HG02763 (cell line): Measurements from ENCODE around the gene LRRC4C.

Experiments
- ATAC-seq: cut with Tn5 transposase; IDR thresholded peaks from one replicate; pipeline ENCODE4 v1.9.1; 2021; ENCODE audit warnings: mild to moderate bottlenecking, moderate library complexity; ENCODE audit not compliant: unreplicated experiment

LRRC4C gene

GRCh38 chr11:41274831-41275230, 184.6 kb downstream of the LRRC4C start:
- ATAC-seq: no peak

DNA sequence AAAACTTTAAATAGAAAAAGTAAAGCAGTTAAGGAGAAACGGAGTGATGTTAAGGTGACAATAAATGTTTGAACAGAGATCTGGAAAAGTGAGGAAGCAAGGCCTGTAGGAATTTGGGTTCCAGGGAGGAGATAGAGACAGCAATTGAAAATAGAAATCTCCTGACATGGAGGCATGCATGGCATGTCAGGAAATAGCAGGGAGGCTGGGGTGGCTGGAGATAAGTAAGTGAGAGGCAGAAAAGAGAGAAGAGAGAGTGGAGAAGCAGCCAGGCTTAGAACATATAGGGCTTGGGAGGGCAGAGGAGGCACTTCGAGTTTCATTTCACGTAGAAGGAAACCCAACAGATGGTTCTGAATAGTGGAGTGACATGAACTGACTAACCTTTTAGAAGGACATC, 185.5 kb downstream of the LRRC4C start:
- no peak for ATAC-seq

- ATAC-seq: no peak
Measured at GRCh38 chr11:41267451-41267850, 192.0 kb downstream of the LRRC4C start.

GRCh38 chr11:41256041-41256440, 203.4 kb downstream of the LRRC4C start:
- ATAC-seq: no peak

- no peak for ATAC-seq
Measured at GRCh38 chr11:41254966-41255365, 204.5 kb downstream of the LRRC4C start.

GRCh38 chr11:41250408-41250935, 209.0 kb downstream of the LRRC4C start:
- no peak for ATAC-seq

DNA sequence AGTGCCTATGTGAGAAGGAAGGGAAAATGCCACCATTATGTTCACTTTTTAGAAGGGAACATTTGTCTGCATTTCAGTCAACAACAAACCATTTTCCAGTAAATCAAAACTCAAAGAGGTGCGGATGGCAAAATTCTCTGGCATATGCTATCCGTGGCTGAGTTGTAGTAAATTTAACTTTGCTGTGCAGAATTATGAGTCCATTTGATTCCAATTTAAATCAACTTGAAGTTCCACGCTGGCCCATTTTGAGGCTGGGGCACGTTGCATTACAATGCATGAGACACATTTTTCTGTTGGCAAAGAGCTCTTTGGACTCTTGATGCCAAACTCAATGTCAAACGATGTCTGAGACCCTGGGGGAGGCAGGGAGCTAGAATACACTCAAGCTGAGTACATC, 211.8 kb downstream of the LRRC4C start:
- ATAC-seq: no peak

GRCh38 chr11:41246399-41246745, 213.1 kb downstream of the LRRC4C start:
- ATAC-seq: no peak

GRCh38 chr11:41245704-41246398, 213.6 kb downstream of the LRRC4C start:
- ATAC-seq: no peak

DNA sequence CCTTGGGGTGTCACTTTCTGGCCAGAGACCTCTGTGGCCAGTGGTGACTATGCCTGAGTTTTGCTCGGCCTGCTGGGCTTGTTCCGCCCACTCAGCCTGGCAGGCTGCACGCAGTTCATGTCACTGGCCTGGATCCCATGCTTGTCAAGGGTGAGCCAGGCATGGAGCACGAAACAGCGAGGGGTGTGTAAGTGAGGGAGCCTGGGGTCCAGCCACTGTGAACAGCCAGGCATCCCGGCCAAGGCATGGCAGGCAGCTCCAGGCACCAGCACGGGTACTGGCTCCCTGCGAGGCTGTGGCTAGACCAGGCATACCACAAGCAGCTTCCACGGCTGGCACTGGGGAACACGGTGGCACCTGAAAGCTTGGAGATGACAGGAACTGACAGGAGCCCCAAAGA, 214.3 kb downstream of the LRRC4C start:
- ATAC-seq: no peak

GRCh38 chr11:41237382-41237781, 222.1 kb downstream of the LRRC4C start:
- ATAC-seq: no peak

DNA sequence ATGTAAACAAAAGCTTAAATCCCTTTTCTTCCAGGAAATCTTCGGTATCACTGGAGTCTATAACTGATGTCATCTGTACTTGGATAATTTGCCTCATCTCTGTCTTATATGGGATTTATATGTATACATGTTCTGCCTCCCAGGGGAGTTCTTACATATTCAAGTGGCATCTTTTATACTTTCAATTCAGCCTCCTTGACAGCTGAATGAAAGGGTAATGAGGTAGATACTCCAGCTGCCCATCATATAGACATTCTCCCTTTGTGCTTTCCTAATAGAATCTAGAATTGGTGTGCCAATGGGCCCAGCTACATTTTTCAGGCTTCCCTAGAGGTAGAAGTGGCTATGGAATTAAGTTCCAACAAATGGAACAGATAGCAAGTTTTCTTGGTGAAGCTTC, 223.8 kb downstream of the LRRC4C start:
- ATAC-seq: no peak

DNA sequence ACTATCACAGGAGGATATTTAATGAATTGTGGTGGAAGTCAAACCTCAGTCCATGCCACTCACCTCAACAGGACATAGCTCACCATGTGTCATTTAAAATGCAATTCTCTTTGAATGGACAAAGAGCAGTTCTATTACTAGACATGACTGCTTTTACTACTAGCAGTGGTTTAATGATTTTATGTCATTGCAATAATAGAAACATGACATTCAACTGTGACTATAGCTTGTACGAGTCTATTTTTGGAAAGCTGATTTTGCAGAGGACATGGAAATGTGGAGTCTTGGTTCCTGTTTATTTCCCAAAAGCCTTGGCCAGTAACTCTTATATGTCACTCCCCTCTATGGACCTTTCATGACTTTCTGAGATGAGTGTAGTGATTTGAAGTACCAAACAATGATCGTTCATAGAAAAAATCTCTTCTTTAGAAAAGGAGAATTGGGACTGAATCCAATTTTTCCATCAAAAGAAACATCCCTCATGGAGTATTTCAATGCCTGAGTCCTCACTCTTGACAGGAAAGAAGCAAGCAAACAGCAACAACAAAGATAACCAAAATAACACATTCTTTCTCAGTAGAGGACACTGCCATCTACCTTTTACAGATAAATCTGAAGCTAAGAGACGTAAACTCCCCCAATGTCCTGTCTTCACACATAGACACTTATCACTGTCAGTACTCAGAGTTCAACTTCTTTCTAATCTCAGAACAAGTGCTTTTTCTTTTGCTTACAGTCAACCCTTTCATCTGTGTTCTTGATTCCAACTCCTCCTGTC, 233.4 kb downstream of the LRRC4C start:
- ATAC-seq: no peak

DNA sequence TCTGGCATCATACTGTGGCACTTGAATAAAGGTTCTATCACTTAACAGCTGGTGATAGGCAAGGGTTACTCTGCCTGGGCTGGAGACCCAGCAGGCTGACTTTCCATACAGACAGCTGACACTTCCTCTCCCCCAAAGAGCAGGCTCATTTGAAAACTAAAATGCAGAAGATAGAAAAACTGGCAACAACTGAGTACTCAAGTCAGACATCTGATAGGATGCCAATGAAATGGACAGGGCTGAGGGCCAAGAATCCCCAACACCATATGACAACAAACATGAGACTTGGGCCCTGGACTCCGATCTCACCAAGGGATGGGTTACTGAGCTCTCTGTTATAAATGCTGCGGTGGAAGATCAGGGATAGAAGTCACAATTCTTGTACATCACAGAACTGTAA, 237.2 kb downstream of the LRRC4C start:
- no peak for ATAC-seq

DNA sequence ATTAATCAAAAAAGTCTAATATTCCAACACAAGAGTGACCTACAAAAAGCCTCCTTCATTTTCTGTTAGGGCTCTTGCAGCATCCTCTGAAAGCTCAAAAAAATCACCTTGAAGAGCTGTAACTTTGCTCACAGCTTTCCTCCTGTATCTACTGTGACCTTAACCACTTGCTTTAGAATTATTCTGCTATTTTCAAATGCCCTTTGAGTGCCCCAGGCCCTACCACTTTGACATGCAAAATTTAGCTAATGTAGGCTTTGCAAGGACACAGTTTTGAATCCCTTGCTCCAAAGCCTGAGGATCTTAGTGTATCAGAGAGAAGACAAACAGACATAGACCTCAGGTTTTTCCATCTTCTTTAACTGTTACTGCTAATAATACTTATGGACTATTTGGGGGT, 253.1 kb downstream of the LRRC4C start:
- ATAC-seq: no peak

DNA sequence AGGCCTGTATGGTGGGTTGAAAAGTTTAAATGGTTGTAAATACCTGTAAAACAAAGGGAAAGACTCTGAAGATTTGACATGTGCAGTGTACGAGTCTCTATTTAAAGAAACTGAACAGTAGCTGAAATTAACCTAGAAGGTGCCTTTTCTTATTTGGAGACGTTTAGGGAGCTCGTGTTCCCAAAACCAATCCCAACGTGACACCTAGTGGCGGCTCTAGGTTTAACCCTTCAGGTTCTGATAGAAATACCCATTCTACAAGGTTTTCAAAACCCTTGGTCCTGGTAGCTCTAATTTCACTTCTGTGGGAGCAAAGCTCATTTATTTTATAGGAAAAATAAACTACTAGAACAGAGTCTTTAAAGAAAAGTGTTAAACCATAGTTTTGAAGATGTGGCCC, 258.3 kb downstream of the LRRC4C start:
- no peak for ATAC-seq

- ATAC-seq: no peak
Measured at GRCh38 chr11:41190437-41191082, 268.9 kb downstream of the LRRC4C start.

- no peak for ATAC-seq
Measured at GRCh38 chr11:41189701-41190436, 269.6 kb downstream of the LRRC4C start.

DNA sequence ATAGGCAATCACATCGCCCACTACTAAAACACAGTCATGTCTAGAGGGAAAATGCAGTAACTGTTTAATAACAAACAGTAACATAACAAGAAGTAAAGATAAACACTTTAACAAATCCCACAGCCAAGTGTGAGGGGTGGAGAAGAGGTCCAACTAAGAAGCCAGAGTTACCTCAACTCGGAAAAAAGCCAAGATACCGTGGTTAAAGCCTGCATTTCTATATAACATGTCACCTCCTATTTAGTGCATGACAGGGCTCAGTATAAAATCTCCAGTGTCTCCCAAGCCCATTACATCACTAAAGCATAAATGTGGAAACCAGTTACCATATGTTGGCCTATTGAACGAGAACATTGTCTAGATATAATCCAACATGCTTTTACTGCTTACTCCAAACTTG, 281.7 kb downstream of the LRRC4C start:
- ATAC-seq: no peak

GRCh38 chr11:41175304-41175972, 284.0 kb downstream of the LRRC4C start:
- no peak for ATAC-seq

DNA sequence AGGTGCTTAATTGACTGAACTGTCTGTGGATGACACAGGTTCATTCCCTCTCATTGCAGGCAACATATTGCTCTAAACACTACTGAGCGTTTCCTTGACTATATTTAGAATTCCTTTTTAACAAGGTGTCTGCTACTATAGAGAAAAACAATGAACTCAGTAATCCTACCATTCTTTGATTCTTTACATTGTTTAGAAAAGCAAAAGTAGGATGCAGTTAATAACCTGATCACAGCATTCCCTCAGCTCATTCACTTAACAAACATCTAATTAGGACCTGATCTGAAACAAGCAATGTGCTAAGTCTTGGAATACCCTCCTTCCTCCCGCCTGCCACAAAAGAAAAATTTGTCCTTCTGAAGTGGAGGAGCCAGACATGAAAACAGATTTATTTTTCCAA, 313.1 kb downstream of the LRRC4C start:
- no peak for ATAC-seq
